Progenitor cell of endocrine pancreas (in vitro differentiated cells): ENCODE results near the gene ADAMTSL1. TPM values are rescaled to one million over a fixed set of nuclear protein-coding genes. Genes with fewer than 3 reads are reported as not detected.

ENCODE experiments used
- DNase-seq: peaks from one replicate; pipeline ENCODE4 v3.0.0; 2021; ENCODE audit warnings: low spot score; ENCODE audit not compliant: unreplicated experiment
- H3K27ac Mint-ChIP-seq: 2 replicates; pipeline ENCODE4 v1.8.0; 2021; ENCODE audit warnings: mild to moderate bottlenecking, moderate library complexity, mixed read lengths
- H3K27me3 Mint-ChIP-seq: 2 replicates; pipeline ENCODE4 v1.8.0; 2021; ENCODE audit warnings: mixed read lengths
- H3K36me3 Mint-ChIP-seq: 2 replicates; pipeline ENCODE4 v1.8.0; 2022; ENCODE audit warnings: mixed read lengths; ENCODE audit not compliant: insufficient read depth
- H3K4me1 Mint-ChIP-seq: 2 replicates; pipeline ENCODE4 v1.8.0; 2021; ENCODE audit warnings: low read depth, mixed read lengths
- H3K4me3 Mint-ChIP-seq: 2 replicates; pipeline ENCODE4 v1.8.0; 2021; ENCODE audit warnings: low read depth, mild to moderate bottlenecking, moderate library complexity, mixed read lengths
- H3K9me3 Mint-ChIP-seq: 2 replicates; pipeline ENCODE4 v1.8.0; 2021; ENCODE audit warnings: low read depth, mixed read lengths
- total RNA-seq: library from RNA; stranded (reverse); gene quantifications from 2 replicates; pipeline ENCODE4 v1.2.1, GENCODE V29; 2021
- TF ChIP-seq, protein P1 (sequence below): fragments of 200-600 bp; sonication (generic); IDR thresholded peaks from one replicate; pipeline ENCODE4 v1.5.0; 2021; ENCODE audit warnings: antibody characterized with exemption, mild to moderate bottlenecking; ENCODE audit not compliant: unreplicated experiment

Gene ADAMTSL1
- total RNA-seq, 1 donor from 2014 or later = 2.1 TPM

DNA sequence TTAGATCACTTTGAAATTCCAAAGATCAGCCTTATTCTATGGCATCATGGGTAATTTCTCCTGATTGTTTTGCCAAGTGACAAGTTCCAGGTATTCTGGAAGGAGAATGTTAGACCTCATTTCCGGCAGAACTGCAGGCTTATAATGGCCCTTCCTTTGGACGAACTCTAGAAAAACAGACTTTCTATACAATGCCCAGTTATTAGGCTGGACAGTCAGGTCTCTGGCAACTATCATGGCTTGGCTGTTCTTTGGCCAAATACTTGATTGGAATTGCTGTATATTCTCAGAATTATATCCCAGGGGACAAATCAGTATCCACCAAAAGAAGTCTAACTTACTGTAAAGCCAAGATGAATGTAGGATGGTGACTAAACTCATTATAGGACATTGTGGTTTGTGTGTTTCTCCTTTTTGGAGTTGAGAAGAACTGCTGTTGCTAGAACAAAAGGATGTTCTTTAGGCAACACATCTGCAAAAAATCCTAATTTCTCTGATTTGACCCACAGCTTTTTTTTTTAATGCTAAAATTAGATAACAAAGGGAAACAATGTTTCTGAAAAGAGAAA, 69.0 kb downstream of the ADAMTSL1 start:
- Mint-ChIP-seq H3K36me3 (peaks cover 1% of the 10 kb centered on the region), H3K4me1 (peaks cover 9% of the 10 kb centered on the region), H3K9me3 (peaks cover 8% of the 10 kb centered on the region), H3K27me3 (no peaks in the 10 kb centered on the region), H3K27ac (no peak overlapping the region), H3K4me3 (no peak overlapping the region)
- TF ChIP-seq, protein P1, sequence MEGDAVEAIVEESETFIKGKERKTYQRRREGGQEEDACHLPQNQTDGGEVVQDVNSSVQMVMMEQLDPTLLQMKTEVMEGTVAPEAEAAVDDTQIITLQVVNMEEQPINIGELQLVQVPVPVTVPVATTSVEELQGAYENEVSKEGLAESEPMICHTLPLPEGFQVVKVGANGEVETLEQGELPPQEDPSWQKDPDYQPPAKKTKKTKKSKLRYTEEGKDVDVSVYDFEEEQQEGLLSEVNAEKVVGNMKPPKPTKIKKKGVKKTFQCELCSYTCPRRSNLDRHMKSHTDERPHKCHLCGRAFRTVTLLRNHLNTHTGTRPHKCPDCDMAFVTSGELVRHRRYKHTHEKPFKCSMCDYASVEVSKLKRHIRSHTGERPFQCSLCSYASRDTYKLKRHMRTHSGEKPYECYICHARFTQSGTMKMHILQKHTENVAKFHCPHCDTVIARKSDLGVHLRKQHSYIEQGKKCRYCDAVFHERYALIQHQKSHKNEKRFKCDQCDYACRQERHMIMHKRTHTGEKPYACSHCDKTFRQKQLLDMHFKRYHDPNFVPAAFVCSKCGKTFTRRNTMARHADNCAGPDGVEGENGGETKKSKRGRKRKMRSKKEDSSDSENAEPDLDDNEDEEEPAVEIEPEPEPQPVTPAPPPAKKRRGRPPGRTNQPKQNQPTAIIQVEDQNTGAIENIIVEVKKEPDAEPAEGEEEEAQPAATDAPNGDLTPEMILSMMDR = no peak
- no peak for DNase-seq

GRCh38 chr9:18543406-18544192, 69.6 kb downstream of the ADAMTSL1 start:
- Mint-ChIP-seq H3K27me3 (no peaks in the 10 kb centered on the region), H3K27ac (no peak overlapping the region), H3K4me3 (no peak overlapping the region), H3K4me1 (peaks cover 9% of the 10 kb centered on the region), H3K9me3 (peaks cover 1% of the 10 kb centered on the region), H3K36me3 (no peaks in the 10 kb centered on the region)
- TF ChIP-seq, protein P1 = no peak
- no peak for DNase-seq

GRCh38 chr9:18544456-18544855, 70.5 kb downstream of the ADAMTSL1 start:
- TF ChIP-seq, protein P1 = no peak
- no peak for DNase-seq
- no peak overlapping the region for H3K4me3 Mint-ChIP-seq
- H3K4me1 Mint-ChIP-seq = peaks cover 4% of the 10 kb centered on the region
- no peaks in the 10 kb centered on the region for H3K27me3 Mint-ChIP-seq
- H3K36me3 Mint-ChIP-seq = no peaks in the 10 kb centered on the region
- no peak overlapping the region for H3K27ac Mint-ChIP-seq
- H3K9me3 Mint-ChIP-seq = no peaks in the 10 kb centered on the region

DNA sequence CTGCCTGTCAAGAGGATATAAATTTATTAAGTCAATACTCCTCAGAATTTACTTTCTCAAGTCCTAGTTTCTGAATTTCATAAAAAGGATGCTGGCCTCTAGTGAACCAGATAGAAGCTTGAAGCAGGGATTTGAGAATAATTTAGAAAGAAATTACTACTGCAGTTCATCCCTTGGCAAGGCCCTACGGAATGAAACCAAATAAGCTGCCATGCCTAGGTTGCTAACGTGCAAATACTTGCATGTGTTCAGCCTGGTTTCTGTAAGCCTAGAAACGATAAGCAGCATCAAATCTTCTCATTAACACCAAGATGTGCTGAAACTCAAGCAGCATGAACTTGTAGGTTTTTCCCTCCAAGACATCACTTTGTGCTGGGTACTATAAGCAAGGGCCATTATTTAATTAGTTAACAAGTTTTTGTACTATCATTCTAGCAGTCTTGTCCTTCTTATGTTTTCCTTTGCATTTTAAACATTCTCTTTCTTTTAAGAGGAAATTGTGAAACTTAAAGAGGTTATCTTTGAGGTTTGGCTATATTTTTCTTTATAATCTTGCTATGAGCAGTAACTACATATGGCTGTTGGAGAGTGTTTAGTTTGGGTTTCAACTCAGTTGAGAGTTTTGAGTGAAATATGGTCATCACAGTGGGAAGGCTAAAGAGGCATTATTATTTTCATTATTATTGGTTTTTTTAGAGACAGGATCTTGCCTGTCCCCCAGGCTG, 71.8 kb downstream of the ADAMTSL1 start:
- H3K36me3 Mint-ChIP-seq = no peaks in the 10 kb centered on the region
- H3K27ac Mint-ChIP-seq = no peak overlapping the region
- H3K4me1 Mint-ChIP-seq = peaks cover 2% of the 10 kb centered on the region
- TF ChIP-seq, protein P1 = no peak
- no peaks in the 10 kb centered on the region for H3K27me3 Mint-ChIP-seq
- H3K4me3 Mint-ChIP-seq = no peak overlapping the region
- no peak for DNase-seq
- H3K9me3 Mint-ChIP-seq = no peaks in the 10 kb centered on the region

GRCh38 chr9:18548456-18548855, 74.5 kb downstream of the ADAMTSL1 start:
- Mint-ChIP-seq H3K4me1 (peaks cover 2% of the 10 kb centered on the region), H3K4me3 (no peak overlapping the region), H3K27me3 (no peaks in the 10 kb centered on the region), H3K36me3 (no peaks in the 10 kb centered on the region), H3K27ac (no peak overlapping the region), H3K9me3 (no peaks in the 10 kb centered on the region)
- DNase-seq = no peak
- TF ChIP-seq, protein P1 = no peak
